ENCODE results near the gene IGFBP2. TPM values are rescaled to one million over a fixed set of nuclear protein-coding genes. Genes with fewer than 3 reads are reported as not detected.

IGFBP2 gene
- total RNA-seq, 1 donor from 2014 or later: 252 TPM

DNA sequence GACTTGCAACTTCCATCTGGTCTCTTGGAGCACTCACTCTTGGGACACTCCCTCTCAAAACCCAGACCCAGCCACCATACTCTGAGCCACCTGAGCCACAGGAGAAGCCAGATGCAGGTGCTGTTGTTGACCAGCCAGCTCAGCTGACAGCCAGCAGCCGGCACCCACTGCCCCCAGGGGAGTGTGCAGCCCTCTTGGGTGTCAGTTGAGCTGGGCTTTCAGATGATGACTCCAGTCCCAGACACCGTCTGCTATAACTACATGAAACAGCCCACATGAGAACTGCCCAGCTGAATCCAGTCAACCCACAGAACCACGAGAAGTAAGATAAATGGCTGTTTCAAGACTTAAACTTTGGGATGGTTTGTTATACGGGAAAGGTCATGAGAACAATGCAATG lies 10.7 kb upstream of the IGFBP2 start:
- H3K4me3 Mint-ChIP-seq: no peak overlapping the region
- peaks cover 11% of the 10 kb centered on the region for H3K27me3 Mint-ChIP-seq
- no peak overlapping the region for H3K27ac Mint-ChIP-seq
- peaks cover 38% of the 10 kb centered on the region for H3K4me1 Mint-ChIP-seq (ENCODE audit: unreplicated experiment)
- peaks cover 10% of the 10 kb centered on the region for H3K9me3 Mint-ChIP-seq
- H3K36me3 Mint-ChIP-seq: no peaks in the 10 kb centered on the region
- TF ChIP-seq, protein P1, sequence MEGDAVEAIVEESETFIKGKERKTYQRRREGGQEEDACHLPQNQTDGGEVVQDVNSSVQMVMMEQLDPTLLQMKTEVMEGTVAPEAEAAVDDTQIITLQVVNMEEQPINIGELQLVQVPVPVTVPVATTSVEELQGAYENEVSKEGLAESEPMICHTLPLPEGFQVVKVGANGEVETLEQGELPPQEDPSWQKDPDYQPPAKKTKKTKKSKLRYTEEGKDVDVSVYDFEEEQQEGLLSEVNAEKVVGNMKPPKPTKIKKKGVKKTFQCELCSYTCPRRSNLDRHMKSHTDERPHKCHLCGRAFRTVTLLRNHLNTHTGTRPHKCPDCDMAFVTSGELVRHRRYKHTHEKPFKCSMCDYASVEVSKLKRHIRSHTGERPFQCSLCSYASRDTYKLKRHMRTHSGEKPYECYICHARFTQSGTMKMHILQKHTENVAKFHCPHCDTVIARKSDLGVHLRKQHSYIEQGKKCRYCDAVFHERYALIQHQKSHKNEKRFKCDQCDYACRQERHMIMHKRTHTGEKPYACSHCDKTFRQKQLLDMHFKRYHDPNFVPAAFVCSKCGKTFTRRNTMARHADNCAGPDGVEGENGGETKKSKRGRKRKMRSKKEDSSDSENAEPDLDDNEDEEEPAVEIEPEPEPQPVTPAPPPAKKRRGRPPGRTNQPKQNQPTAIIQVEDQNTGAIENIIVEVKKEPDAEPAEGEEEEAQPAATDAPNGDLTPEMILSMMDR (conservative IDR thresholded peaks at IDR 0.05): no peak
- no peak for DNase-seq (ENCODE audit: extremely low spot score, unreplicated experiment)

DNA sequence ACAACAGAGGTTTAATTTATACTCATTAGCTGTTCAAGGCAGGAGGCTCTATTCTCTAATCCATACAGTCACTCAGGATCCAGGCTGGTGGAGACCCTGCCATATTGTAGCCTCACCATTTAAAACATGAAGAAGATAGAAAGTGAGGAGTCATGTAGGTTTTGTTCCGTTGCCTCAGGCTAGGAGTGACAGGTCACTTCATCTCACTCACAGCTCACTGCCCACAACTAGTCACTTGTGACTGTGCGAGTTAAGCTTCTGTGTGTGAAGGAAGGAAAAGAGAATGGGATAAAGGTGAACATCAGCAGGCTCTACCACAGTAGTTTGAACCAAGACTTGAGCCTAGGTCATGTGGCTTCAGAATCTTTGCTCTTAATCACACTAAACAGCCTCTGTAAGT lies 9.0 kb upstream of the IGFBP2 start:
- Mint-ChIP-seq H3K9me3 (peaks cover 10% of the 10 kb centered on the region), H3K4me1 (ENCODE audit: unreplicated experiment) (peaks cover 32% of the 10 kb centered on the region), H3K4me3 (no peak overlapping the region), H3K27ac (no peak overlapping the region), H3K27me3 (peaks cover 11% of the 10 kb centered on the region), H3K36me3 (no peaks in the 10 kb centered on the region)
- TF ChIP-seq, protein P1 (conservative IDR thresholded peaks at IDR 0.05): no peak
- DNase-seq (ENCODE audit: extremely low spot score, unreplicated experiment): no peak

DNA sequence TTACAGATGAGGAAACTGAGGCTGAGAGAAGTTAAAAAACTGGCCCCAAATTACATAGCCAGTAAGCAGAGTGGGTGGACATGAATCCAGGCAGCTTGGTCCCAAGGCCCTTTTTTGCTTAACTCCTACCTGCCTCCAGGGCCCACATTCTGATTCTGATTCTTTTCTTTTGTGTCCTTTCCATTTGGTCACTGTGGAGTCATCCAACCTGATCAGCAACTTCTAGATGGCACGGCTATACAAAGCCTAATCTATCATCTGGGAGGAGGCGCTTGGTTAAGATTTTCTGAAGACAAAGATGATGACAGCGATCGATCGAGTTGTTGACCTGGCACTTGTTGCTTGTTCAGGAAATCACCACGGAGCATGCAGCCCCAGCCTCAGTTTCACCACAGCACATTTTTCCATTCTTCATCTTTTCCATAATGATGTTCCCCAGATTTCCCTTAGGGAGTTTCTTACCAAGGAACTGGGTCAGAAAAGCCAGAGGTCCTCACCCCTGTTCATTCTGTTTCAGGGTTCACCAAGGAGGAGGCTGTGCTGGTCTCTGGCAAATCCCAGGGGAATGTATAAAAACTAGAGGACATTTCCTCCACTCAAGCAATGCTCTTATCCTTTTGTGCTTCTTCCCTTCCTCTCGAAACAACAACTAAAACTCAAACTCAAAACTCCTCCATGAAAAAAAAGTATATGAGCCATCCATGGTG lies 6.9 kb upstream of the IGFBP2 start:
- H3K27ac Mint-ChIP-seq: peak overlapping the region; percentile 60
- no peaks in the 10 kb centered on the region for H3K36me3 Mint-ChIP-seq
- peaks cover 9% of the 10 kb centered on the region for H3K27me3 Mint-ChIP-seq
- peaks cover 14% of the 10 kb centered on the region for H3K4me1 Mint-ChIP-seq (ENCODE audit: unreplicated experiment)
- H3K4me3 Mint-ChIP-seq: peak overlapping the region; percentile 29
- DNase-seq (ENCODE audit: extremely low spot score, unreplicated experiment): no peak
- TF ChIP-seq, protein P1 (conservative IDR thresholded peaks at IDR 0.05): no peak
- H3K9me3 Mint-ChIP-seq: peaks cover 10% of the 10 kb centered on the region

DNA sequence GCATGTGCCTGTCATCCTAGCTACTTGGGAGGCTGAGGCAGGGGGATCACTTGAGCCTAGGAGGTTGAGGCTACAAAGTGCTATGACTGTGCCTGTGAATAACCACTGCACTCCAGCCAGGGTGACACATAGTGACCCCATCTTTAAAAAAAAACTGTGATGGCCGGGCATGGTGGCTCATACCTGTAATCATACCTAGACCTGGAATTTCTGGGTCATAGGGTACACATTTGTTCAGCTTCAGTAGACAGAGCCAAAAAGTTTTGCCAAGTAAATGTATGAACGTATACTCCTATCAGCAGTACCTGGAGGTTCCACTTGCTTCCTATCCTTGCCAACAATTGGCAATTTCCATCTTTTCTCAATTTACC lies 6.4 kb upstream of the IGFBP2 start:
- Mint-ChIP-seq H3K9me3 (peaks cover 10% of the 10 kb centered on the region), H3K4me1 (ENCODE audit: unreplicated experiment) (peaks cover 14% of the 10 kb centered on the region), H3K36me3 (no peaks in the 10 kb centered on the region), H3K27me3 (peaks cover 9% of the 10 kb centered on the region), H3K4me3 (no peak overlapping the region), H3K27ac (no peak overlapping the region)
- DNase-seq (ENCODE audit: extremely low spot score, unreplicated experiment): no peak
- TF ChIP-seq, protein P1 (conservative IDR thresholded peaks at IDR 0.05): no peak

DNA sequence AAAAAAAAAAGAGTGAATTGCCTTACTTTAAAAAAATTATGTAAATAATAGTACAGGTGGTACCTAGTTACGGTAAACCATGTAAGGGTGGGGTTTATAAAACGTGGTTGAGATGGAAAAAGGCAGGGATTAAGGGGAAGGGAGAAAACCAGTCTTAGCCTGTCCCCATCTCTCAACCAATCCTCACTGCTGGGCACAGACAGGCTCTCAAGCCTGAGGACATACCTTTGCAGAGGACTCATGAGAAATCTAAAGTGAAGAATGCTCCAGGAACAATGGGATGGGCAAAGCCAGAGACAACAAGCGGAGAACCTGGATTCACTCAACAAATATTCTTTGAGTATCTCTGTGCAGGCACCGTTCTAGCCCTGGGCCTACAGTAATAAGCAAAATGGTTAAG lies 3.4 kb upstream of the IGFBP2 start:
- Mint-ChIP-seq H3K36me3 (no peaks in the 10 kb centered on the region), H3K9me3 (peaks cover 6% of the 10 kb centered on the region), H3K27me3 (peaks cover 28% of the 10 kb centered on the region), H3K27ac (no peak overlapping the region), H3K4me1 (ENCODE audit: unreplicated experiment) (peaks cover 21% of the 10 kb centered on the region), H3K4me3 (no peak overlapping the region)
- TF ChIP-seq, protein P1 (conservative IDR thresholded peaks at IDR 0.05): no peak
- DNase-seq (ENCODE audit: extremely low spot score, unreplicated experiment): no peak

All from type B pancreatic cell (in vitro differentiated cells).